Measurements from ENCODE around the gene FBXL19. TPM values are rescaled to one million over a fixed set of nuclear protein-coding genes. Genes with fewer than 3 reads are reported as not detected.

The FBXL19 gene
- total and polyA plus RNA-seq, 2 of the 13 experiments (the other 11 are each of a cell fraction or from before 2014, with no cell fraction given), result 6.0 to 13.7 TPM

DNA sequence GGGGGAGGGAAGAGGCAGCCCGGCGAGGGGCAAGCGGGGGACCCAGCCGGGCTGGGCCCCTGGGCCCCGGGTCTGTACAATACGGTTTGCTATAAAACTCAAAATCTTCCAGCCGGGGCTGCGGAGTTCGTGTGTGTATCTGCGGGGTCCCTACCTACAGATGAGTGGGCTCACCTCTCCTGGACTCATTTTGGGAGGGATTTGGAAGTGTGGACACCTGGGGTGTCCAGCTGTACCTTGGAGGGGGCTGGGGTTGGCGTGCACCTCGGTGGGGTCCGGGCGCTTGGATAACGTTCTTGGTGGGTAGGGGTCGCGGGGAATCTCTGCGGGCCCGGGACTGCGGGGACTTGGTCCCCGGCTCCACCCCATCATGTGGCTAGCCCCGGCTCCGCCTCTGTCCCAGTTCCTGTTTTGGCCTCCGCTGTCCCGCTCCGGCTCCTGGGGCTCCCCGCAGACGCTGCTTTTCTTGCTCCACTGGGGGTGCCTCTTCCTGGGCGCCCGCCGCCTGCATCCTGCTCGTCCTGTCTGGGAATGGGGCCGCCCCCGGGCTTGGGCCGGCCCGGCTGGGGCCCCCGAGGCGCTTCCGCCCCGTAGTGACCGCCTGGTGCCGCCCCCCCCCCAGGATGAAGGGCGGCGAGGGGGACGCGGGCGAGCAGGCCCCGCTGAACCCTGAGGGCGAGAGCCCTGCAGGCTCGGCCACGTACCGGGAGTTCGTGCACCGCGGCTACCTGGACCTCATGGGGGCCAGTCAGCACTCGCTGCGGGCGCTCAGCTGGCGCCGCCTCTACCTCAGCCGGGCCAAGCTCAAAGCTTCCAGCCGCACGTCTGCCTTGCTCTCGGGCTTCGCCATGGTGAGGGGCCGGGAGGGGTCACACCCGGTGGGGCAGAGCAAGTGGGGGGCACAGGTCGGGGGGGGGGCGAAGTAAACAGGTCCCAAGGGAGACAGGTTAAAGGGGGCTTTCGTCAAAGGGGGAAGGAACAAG, 25.6 kb downstream of the FBXL19 start, which contains the start of gene ORAI3 (continued):
- no peak for TF ChIP-seq GRHL1 (CRISPR knock-in tag; conservative IDR thresholded peaks at IDR 0.05)
- TF ChIP-seq, protein P1, sequence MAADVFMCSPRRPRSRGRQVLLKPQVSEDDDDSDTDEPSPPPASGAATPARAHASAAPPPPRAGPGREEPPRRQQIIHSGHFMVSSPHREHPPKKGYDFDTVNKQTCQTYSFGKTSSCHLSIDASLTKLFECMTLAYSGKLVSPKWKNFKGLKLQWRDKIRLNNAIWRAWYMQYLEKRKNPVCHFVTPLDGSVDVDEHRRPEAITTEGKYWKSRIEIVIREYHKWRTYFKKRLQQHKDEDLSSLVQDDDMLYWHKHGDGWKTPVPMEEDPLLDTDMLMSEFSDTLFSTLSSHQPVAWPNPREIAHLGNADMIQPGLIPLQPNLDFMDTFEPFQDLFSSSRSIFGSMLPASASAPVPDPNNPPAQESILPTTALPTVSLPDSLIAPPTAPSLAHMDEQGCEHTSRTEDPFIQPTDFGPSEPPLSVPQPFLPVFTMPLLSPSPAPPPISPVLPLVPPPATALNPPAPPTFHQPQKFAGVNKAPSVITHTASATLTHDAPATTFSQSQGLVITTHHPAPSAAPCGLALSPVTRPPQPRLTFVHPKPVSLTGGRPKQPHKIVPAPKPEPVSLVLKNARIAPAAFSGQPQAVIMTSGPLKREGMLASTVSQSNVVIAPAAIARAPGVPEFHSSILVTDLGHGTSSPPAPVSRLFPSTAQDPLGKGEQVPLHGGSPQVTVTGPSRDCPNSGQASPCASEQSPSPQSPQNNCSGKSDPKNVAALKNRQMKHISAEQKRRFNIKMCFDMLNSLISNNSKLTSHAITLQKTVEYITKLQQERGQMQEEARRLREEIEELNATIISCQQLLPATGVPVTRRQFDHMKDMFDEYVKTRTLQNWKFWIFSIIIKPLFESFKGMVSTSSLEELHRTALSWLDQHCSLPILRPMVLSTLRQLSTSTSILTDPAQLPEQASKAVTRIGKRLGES (CRISPR knock-in tag; IDR thresholded peaks at IDR 0.05; ENCODE audit: borderline replicate concordance), result peak; percentile 22
- TF ChIP-seq NFRKB (IDR thresholded peaks at IDR 0.05), result no peak
- TF ChIP-seq TOE1 (CRISPR knock-in tag; IDR thresholded peaks at IDR 0.05), result no peak
- TF ChIP-seq ZFP37 (CRISPR knock-in tag; IDR thresholded peaks at IDR 0.05; ENCODE audit: borderline replicate concordance), result no peak
- TF ChIP-seq ZBTB34 (CRISPR knock-in tag; IDR thresholded peaks at IDR 0.05), result no peak
- peak; percentile 83 for TF ChIP-seq ZSCAN12 (CRISPR knock-in tag; IDR thresholded peaks at IDR 0.05)
- TF ChIP-seq, protein P2, sequence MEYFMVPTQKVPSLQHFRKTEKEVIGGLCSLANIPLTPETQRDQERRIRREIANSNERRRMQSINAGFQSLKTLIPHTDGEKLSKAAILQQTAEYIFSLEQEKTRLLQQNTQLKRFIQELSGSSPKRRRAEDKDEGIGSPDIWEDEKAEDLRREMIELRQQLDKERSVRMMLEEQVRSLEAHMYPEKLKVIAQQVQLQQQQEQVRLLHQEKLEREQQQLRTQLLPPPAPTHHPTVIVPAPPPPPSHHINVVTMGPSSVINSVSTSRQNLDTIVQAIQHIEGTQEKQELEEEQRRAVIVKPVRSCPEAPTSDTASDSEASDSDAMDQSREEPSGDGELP (IDR thresholded peaks at IDR 0.05; ENCODE audit: borderline replicate concordance, low read depth), result no peak
- TF ChIP-seq RFX3 (CRISPR knock-in tag; IDR thresholded peaks at IDR 0.05), result no peak
- no peak for TF ChIP-seq ZNF737 (CRISPR knock-in tag; IDR thresholded peaks at IDR 0.05; ENCODE audit: borderline replicate concordance)
- TF ChIP-seq ZNF225 (CRISPR knock-in tag; IDR thresholded peaks at IDR 0.05), result no peak
- TF ChIP-seq GLI4 (CRISPR knock-in tag; IDR thresholded peaks at IDR 0.05; ENCODE audit: borderline replicate concordance), result no peak
- peak; percentile 57; the same call in 1 of the 2 replicates for TF ChIP-seq KLF15 (CRISPR knock-in tag; IDR thresholded peaks at IDR 0.05; ENCODE audit: borderline replicate concordance)
- TF ChIP-seq ZNF383 (CRISPR knock-in tag; IDR thresholded peaks at IDR 0.05; ENCODE audit: borderline replicate concordance), result no peak
- no peak for TF ChIP-seq HMG20A (CRISPR knock-in tag; IDR thresholded peaks at IDR 0.05; ENCODE audit: borderline replicate concordance)
- TF ChIP-seq ZNF281 (CRISPR knock-in tag; IDR thresholded peaks at IDR 0.05; ENCODE audit: borderline replicate concordance), result no peak; the same call in 1 of the 2 replicates
- TF ChIP-seq ZBTB1 (CRISPR knock-in tag; IDR thresholded peaks at IDR 0.05; ENCODE audit: borderline replicate concordance), result no peak; the same call in 1 of the 2 replicates
- no peak for TF ChIP-seq ZMYM3 (CRISPR knock-in tag; IDR thresholded peaks at IDR 0.05)
- 0 out of 2 replicates have a peak, but pooled peaks have one; percentile 56 for TF ChIP-seq ZNF264 (CRISPR knock-in tag; IDR thresholded peaks at IDR 0.05)

Measured in HepG2 (cell line).